ENCODE data around the gene DDI1. TPM values are rescaled to one million over a fixed set of nuclear protein-coding genes. Genes with fewer than 3 reads are reported as not detected.

Gene DDI1
- total and polyA plus RNA-seq, 2 of the 4 experiments (the other 2 are of a cell fraction), result not detected

DNA sequence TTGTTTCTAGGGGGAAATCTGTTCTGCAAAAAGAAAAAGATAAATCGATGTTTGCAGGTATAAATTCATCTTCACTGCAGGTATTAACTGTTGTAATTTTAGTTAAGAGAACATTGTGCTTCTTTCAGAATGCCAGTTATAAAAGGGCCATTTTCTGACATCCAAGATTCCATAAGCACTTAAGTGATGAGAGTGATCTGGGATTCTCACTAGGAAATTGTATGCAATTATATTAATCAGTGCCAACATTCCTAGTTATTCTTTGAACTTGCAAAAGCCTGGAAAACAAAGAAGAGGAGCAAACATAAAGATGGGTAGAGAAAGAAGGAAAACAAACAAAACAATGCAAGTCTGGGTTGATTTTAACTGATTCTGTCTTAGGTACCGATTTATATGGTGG, 5.4 kb downstream of the DDI1 start:
- Histone ChIP-seq H3K4me1 (ENCODE audit: control insufficient read depth, insufficient read depth, low read length) (peaks cover 6% of the 10 kb centered on the region), H2BK15ac (ENCODE audit: low read depth, low read length) (no peak overlapping the region), H4K5ac (ENCODE audit: low read depth, low read length) (no peak overlapping the region), H3K4ac (ENCODE audit: low read depth, low read length) (no peak overlapping the region), H2AK5ac (ENCODE audit: low read depth, low read length) (no peak overlapping the region), H3K79me1 (ENCODE audit: low read depth in 1 of 2, low read length in 2 of 2) (no peaks in the 10 kb centered on the region), H3K9ac (ENCODE audit: low read depth, low read length) (no peak overlapping the region), H3K27ac (ENCODE audit: insufficient read depth, low read length) (no peak overlapping the region), H3K4me2 (ENCODE audit: low read depth, low read length) (no peak overlapping the region), H3K9me1 (ENCODE audit: insufficient read depth, low read length) (no peaks in the 10 kb centered on the region), H2AK9ac (replicated peaks; ENCODE audit: low read depth, low read length, poor library complexity) (no peak overlapping the region), H3K36me3 (ENCODE audit: control insufficient read depth, insufficient read depth, low read length) (no peaks in the 10 kb centered on the region), H3K14ac (replicated peaks; ENCODE audit: low read depth, low read length) (no peak overlapping the region), H4K20me1 (ENCODE audit: insufficient read depth, low read length) (no peaks in the 10 kb centered on the region), H2BK120ac (ENCODE audit: low read depth, low read length) (no peak overlapping the region), H3K18ac (ENCODE audit: low read depth, low read length) (no peak overlapping the region), H2BK5ac (ENCODE audit: low read depth, low read length, poor library complexity, severe bottlenecking) (no peak overlapping the region), H3K23ac (ENCODE audit: low read depth, low read length) (no peak overlapping the region), H3K4me3 (ENCODE audit: insufficient read depth, low read depth, low read length) (no peak overlapping the region), H2AFZ (replicated peaks; ENCODE audit: low read length, poor library complexity) (no peak overlapping the region), H3K9me3 (ENCODE audit: control insufficient read depth, insufficient read depth, low read length) (no peaks in the 10 kb centered on the region), H3K56ac (ENCODE audit: extremely low read depth, insufficient read depth, low read length) (no peak overlapping the region), H4K91ac (ENCODE audit: insufficient read depth, low read depth, low read length) (no peak overlapping the region), H4K8ac (ENCODE audit: low read depth in 2 of 2, low read length in 2 of 2) (no peak overlapping the region), H2BK20ac (ENCODE audit: low read depth, low read length) (no peak overlapping the region), H3K27me3 (ENCODE audit: control insufficient read depth, insufficient read depth, low read length) (no peaks in the 10 kb centered on the region)
- intact Hi-C loops (cut with micrococcal nuclease) (no loop called here), in situ Hi-C loops (cut with MboI; ENCODE audit: low sequenced_read_pairs) (no loop called here), dilution Hi-C loops (cut with HindIII; ENCODE audit: low sequenced_read_pairs, unreplicated experiment) (no loop called here)
- ChIA-PET CTCF (no interaction called here), POLR2A (ENCODE audit: unreplicated experiment) (no interaction called here)
- DNase-seq (no peak), ATAC-seq (ENCODE audit: low read depth) (no peak)
- no CpG with 5 or more reads among the region's 2 CpGs for WGBS, 2 experiments (ENCODE audit: extremely low coverage in 2 of 2, insufficient read length in 1 of 2)
- no TSS peak for BruUV-seq (replicated peaks)
- TF ChIP-seq MAZ (IDR thresholded peaks at IDR 0.05; ENCODE audit: borderline replicate concordance, low read depth, low read length) (no peak), RAD21 (IDR thresholded peaks at IDR 0.05; ENCODE audit: low read length) (no peak), POLR2A (IDR thresholded peaks at IDR 0.05; ENCODE audit: low read depth, low read length) (no peak), FOS (IDR thresholded peaks at IDR 0.05; ENCODE audit: low read depth, low read length) (no peak), RCOR1 (IDR thresholded peaks at IDR 0.05; ENCODE audit: insufficient replicate concordance, low read length) (no peak), MAFK (IDR thresholded peaks at IDR 0.05; ENCODE audit: low read depth, low read length) (no peak), CEBPB (IDR thresholded peaks at IDR 0.05; ENCODE audit: low read depth, low read length) (no peak), SMC3 (IDR thresholded peaks at IDR 0.05; ENCODE audit: low read depth, low read length) (no peak), MXI1 (IDR thresholded peaks at IDR 0.05; ENCODE audit: borderline replicate concordance, low read depth, low read length) (no peak), RFX5 (IDR thresholded peaks at IDR 0.05; ENCODE audit: low read depth, low read length) (no peak), CHD1 (IDR thresholded peaks at IDR 0.05; ENCODE audit: low read depth, low read length) (no peak), BHLHE40 (IDR thresholded peaks at IDR 0.05; ENCODE audit: low read depth, low read length) (no peak)
- TF ChIP-seq, protein P1, sequence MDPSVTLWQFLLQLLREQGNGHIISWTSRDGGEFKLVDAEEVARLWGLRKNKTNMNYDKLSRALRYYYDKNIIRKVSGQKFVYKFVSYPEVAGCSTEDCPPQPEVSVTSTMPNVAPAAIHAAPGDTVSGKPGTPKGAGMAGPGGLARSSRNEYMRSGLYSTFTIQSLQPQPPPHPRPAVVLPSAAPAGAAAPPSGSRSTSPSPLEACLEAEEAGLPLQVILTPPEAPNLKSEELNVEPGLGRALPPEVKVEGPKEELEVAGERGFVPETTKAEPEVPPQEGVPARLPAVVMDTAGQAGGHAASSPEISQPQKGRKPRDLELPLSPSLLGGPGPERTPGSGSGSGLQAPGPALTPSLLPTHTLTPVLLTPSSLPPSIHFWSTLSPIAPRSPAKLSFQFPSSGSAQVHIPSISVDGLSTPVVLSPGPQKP (IDR thresholded peaks at IDR 0.05; ENCODE audit: borderline replicate concordance, low read depth, low read length), result no peak
- TF ChIP-seq, protein P2, sequence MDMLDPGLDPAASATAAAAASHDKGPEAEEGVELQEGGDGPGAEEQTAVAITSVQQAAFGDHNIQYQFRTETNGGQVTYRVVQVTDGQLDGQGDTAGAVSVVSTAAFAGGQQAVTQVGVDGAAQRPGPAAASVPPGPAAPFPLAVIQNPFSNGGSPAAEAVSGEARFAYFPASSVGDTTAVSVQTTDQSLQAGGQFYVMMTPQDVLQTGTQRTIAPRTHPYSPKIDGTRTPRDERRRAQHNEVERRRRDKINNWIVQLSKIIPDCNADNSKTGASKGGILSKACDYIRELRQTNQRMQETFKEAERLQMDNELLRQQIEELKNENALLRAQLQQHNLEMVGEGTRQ (IDR thresholded peaks at IDR 0.05; ENCODE audit: low read depth, low read length), result no peak
- TF ChIP-seq, protein P3, sequence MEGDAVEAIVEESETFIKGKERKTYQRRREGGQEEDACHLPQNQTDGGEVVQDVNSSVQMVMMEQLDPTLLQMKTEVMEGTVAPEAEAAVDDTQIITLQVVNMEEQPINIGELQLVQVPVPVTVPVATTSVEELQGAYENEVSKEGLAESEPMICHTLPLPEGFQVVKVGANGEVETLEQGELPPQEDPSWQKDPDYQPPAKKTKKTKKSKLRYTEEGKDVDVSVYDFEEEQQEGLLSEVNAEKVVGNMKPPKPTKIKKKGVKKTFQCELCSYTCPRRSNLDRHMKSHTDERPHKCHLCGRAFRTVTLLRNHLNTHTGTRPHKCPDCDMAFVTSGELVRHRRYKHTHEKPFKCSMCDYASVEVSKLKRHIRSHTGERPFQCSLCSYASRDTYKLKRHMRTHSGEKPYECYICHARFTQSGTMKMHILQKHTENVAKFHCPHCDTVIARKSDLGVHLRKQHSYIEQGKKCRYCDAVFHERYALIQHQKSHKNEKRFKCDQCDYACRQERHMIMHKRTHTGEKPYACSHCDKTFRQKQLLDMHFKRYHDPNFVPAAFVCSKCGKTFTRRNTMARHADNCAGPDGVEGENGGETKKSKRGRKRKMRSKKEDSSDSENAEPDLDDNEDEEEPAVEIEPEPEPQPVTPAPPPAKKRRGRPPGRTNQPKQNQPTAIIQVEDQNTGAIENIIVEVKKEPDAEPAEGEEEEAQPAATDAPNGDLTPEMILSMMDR (conservative IDR thresholded peaks at IDR 0.05; ENCODE audit: low read depth, low read length), result no peak

Measured in IMR-90 (cell line).